Smooth muscle cell (in vitro differentiated cells): Measurements from ENCODE around the gene SNORC. TPM values are rescaled to one million over a fixed set of nuclear protein-coding genes. Genes with fewer than 3 reads are reported as not detected.
A peak's percentile ranks its signal among the peaks of the same experiment; 100 is the strongest.

ENCODE experiments used
- DNase-seq: peaks from one replicate; lab custom pipeline; 2025; ENCODE audit not compliant: unreplicated experiment; lab: John Stamatoyannopoulos, UW
- H2AFZ ChIP-seq: fragments of 200-600 bp; sonication (generic); 2 replicates; pipeline ENCODE4 v1.6.0; 2016; ENCODE audit warnings: antibody characterized with exemption, low read depth, mild to moderate bottlenecking
- H3F3A ChIP-seq: fragments of 200-600 bp; sonication (generic); 2 replicates; pipeline ENCODE4 v1.6.0; 2017; ENCODE audit warnings: antibody characterized with exemption, low read depth
- H3K27ac ChIP-seq: fragments of 200-600 bp; sonication (generic); 2 replicates; pipeline ENCODE4 v1.5.1; 2016; ENCODE audit warnings: low read depth, mild to moderate bottlenecking
- H3K27me3 ChIP-seq: fragments of 200-600 bp; sonication (generic); 2 replicates; pipeline ENCODE4 v1.6.1; 2016; ENCODE audit warnings: low read depth, mild to moderate bottlenecking
- H3K36me3 ChIP-seq: fragments of 200-600 bp; sonication (generic); 2 replicates; pipeline ENCODE4 v1.5.1; 2016; ENCODE audit warnings: low read depth
- H3K4me1 ChIP-seq: fragments of 200-600 bp; sonication (generic); 2 replicates; pipeline ENCODE4 v1.5.1; 2016; ENCODE audit warnings: low read depth
- H3K4me2 ChIP-seq: fragments of 200-600 bp; sonication (generic); 2 replicates; pipeline ENCODE4 v1.6.0; 2016; ENCODE audit warnings: mild to moderate bottlenecking
- H3K4me3 ChIP-seq: fragments of 200-600 bp; sonication (generic); 2 replicates; pipeline ENCODE4 v1.5.1; 2016; ENCODE audit warnings: mild to moderate bottlenecking
- H3K79me2 ChIP-seq: fragments of 200-600 bp; sonication (generic); 2 replicates; pipeline ENCODE4 v1.6.0; 2016; ENCODE audit warnings: low read depth, mild to moderate bottlenecking
- H3K9ac ChIP-seq: fragments of 200-600 bp; sonication (generic); 2 replicates; pipeline ENCODE4 v1.6.0; 2016; ENCODE audit warnings: low read depth
- H3K9me3 ChIP-seq: fragments of 200-600 bp; sonication (generic); replicated peaks from 2 replicates; pipeline ENCODE4 v1.5.1; 2016; ENCODE audit warnings: low read depth
- H4K20me1 ChIP-seq: fragments of 200-600 bp; sonication (generic); 2 replicates; pipeline ENCODE4 v1.6.0; 2016; ENCODE audit warnings: low read depth
- WGBS: methylation state at CpG from one replicate; pipeline ENCODE4 v1.1.7; 2016; ENCODE audit warnings: low lambda C conversion rate; 5-methylcytosine and 5-hydroxymethylcytosine counted together
- polyA plus RNA-seq: library from polyadenylated mRNA; unstranded; fragments of >200 nt; fragmentation: Nextera tagmentation; extraction: Ambion mirVana; gene quantifications from 2 replicates; pipeline ENCODE4 v1.2.1, GENCODE V29; 2016
- total RNA-seq: library from RNA; depleted of rRNA; stranded (reverse); fragments of >200 nt; gene quantifications from 2 replicates; pipeline ENCODE4 v1.2.3, GENCODE V29; 2014
- TF ChIP-seq, protein P1 (sequence below): fragments of 200-600 bp; sonication (generic); IDR thresholded peaks from 2 replicates; pipeline ENCODE4 v1.5.1; 2017; ENCODE audit warnings: borderline replicate concordance, mild to moderate bottlenecking, antibody characterized with exemption; ENCODE audit not compliant: insufficient read depth, poor library complexity, severe bottlenecking

Gene SNORC
- total and polyA plus RNA-seq, 2 experiments from 2014 or later: 0.18 to 0.78 TPM

DNA sequence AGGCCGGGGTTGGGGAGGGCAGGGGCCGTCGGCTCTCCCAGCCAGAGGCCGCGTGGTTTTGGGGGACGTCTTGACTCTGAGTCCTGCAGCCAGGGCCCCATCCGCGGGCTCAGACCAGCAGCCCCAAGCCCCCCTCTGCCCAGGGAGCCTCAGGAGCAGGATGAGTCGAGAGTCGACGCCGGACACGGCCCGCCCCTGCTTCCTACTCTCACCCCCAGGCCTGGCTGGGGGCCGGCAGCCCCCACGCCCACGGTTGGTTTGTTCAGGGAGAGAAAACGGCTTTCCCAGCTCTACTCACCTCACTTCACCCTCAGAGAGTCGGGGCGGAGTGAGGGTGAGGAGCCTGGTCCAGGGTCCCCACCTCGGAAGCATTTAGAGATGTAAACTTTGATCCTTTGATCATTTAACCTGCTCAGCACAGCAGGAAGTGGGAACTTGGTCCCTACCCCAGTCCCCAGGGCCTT is 6.9 kb downstream of the SNORC start:
- 41% methylated on average over 20 of the region's 21 CpGs for WGBS
- H3K4me3 ChIP-seq: peak overlapping the region; percentile 44
- no peak overlapping the region for H3K9ac ChIP-seq

DNA sequence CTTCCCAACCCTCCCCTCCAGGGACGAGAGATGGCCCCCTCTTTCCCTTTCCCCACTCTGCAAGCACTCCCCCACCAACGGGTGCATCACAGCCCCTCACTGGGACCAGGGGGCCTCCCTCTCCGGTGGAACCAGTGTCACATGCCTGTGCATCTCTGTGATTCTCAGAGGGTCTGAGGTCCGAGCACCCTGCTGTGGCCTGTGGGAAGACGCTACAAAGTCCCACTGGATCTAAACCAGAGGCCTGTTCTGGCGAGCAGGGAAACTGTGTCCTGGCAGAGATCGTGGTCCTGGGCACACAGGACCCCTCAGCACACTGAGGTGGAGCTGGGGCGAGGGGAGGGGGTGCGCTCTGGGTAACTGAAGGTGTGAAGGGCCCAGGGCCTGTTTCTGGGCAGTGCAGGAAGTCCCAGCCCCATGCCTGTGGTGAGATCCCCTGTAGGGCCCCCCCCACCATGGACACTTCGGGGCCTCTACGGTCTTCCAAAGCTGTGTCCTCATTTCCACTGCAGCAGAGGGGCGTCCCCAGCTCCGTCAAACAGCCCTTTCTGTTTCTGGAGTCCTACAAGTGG is 8.0 kb downstream of the SNORC start:
- Histone ChIP-seq H3K9ac (no peak overlapping the region), H4K20me1 (no peaks in the 10 kb centered on the region), H3K4me2 (no peak overlapping the region), H3K27me3 (peaks cover 29% of the 10 kb centered on the region), H3K4me3 (no peak overlapping the region), H3K27ac (no peak overlapping the region), H3K4me1 (peaks cover 5% of the 10 kb centered on the region), H3F3A (no peaks in the 10 kb centered on the region), H2AFZ (no peak overlapping the region), H3K9me3 (no peaks in the 10 kb centered on the region), H3K36me3 (no peaks in the 10 kb centered on the region), H3K79me2 (no peaks in the 10 kb centered on the region)
- DNase-seq: no peak
- 94% methylated on average over 13 of the region's 13 CpGs for WGBS
- TF ChIP-seq, protein P1, sequence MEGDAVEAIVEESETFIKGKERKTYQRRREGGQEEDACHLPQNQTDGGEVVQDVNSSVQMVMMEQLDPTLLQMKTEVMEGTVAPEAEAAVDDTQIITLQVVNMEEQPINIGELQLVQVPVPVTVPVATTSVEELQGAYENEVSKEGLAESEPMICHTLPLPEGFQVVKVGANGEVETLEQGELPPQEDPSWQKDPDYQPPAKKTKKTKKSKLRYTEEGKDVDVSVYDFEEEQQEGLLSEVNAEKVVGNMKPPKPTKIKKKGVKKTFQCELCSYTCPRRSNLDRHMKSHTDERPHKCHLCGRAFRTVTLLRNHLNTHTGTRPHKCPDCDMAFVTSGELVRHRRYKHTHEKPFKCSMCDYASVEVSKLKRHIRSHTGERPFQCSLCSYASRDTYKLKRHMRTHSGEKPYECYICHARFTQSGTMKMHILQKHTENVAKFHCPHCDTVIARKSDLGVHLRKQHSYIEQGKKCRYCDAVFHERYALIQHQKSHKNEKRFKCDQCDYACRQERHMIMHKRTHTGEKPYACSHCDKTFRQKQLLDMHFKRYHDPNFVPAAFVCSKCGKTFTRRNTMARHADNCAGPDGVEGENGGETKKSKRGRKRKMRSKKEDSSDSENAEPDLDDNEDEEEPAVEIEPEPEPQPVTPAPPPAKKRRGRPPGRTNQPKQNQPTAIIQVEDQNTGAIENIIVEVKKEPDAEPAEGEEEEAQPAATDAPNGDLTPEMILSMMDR: no peak

More for the DNA sequence above, 6.9 kb downstream of the SNORC start:
- H3F3A ChIP-seq: no peaks in the 10 kb centered on the region
- H4K20me1 ChIP-seq: no peaks in the 10 kb centered on the region
- no peak for DNase-seq
- TF ChIP-seq, protein P1: no peak
- H3K4me2 ChIP-seq: peak overlapping the region; percentile 83
- no peak overlapping the region for H2AFZ ChIP-seq
- H3K27ac ChIP-seq: no peak overlapping the region
- H3K9me3 ChIP-seq: no peaks in the 10 kb centered on the region
- H3K79me2 ChIP-seq: no peaks in the 10 kb centered on the region
- no peaks in the 10 kb centered on the region for H3K36me3 ChIP-seq
- H3K27me3 ChIP-seq: peaks cover 29% of the 10 kb centered on the region
- peaks cover 5% of the 10 kb centered on the region for H3K4me1 ChIP-seq

- H4K20me1 ChIP-seq: no peaks in the 10 kb centered on the region
- no peak overlapping the region for H3K4me2 ChIP-seq
- no peak for DNase-seq
- no peaks in the 10 kb centered on the region for H3F3A ChIP-seq
- no peaks in the 10 kb centered on the region for H3K36me3 ChIP-seq
- peaks cover 5% of the 10 kb centered on the region for H3K4me1 ChIP-seq
- no peaks in the 10 kb centered on the region for H3K9me3 ChIP-seq
- H3K4me3 ChIP-seq: no peak overlapping the region
- H3K27me3 ChIP-seq: peaks cover 29% of the 10 kb centered on the region
- H3K9ac ChIP-seq: no peak overlapping the region
- TF ChIP-seq, protein P1: no peak
- 96% methylated on average over 17 of the region's 20 CpGs for WGBS
- H2AFZ ChIP-seq: no peak overlapping the region
- H3K79me2 ChIP-seq: no peaks in the 10 kb centered on the region
- no peak overlapping the region for H3K27ac ChIP-seq
Observed at GRCh38 chr2:232878855-232879617, 9.0 kb downstream of the SNORC start.
